DOHH2 (cell line): ENCODE measurements around the gene SPATA24.

Experiments
- EZH2phosphoT487 ChIP-seq: fragments of 200-600 bp; sonication (generic); IDR thresholded peaks from 2 replicates; pipeline ENCODE4 v1.6.1; 2017; ENCODE audit warnings: borderline replicate concordance, mild to moderate bottlenecking, antibody characterized with exemption, low read length, moderate library complexity, mixed read lengths
- TF ChIP-seq, protein P1 (sequence below): fragments of 200-600 bp; sonication (generic); IDR thresholded peaks from one replicate; pipeline ENCODE4 v1.5.1; 2014; ENCODE audit warnings: antibody characterized with exemption, mild to moderate bottlenecking, low read depth, low read length; ENCODE audit not compliant: poor library complexity, severe bottlenecking

DNA sequence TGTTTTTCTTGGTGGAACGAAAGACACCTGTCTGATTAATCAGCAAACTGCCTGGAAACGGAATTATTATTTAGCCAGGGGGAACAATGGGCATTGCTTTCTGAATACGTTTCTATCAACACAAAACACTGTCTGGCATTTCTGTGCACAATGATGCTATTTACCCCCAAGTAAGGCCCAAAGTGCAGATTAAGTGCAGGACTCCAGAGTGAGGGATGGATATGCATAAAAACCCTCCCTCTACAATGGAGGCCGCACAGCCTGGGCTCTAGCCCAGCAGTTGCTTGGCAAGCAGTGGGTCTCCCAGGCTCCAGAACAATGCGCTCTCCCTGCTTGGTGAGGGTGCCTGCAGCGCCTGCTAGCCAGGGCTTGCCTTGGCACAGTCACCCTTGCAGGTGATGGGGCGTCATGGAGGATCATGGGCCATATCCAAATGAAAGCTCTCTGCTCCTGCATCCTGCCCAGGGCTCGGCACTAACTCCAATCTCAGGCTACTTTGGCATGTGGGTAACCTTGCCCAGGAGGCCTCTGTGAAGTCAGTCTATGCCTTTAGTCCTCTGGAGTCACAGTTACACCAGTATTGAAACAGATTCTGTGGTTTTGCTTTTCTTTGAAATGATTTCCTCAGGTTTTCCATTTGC lies 11.5 kb upstream of the SPATA24 start:
- TF ChIP-seq, protein P1, sequence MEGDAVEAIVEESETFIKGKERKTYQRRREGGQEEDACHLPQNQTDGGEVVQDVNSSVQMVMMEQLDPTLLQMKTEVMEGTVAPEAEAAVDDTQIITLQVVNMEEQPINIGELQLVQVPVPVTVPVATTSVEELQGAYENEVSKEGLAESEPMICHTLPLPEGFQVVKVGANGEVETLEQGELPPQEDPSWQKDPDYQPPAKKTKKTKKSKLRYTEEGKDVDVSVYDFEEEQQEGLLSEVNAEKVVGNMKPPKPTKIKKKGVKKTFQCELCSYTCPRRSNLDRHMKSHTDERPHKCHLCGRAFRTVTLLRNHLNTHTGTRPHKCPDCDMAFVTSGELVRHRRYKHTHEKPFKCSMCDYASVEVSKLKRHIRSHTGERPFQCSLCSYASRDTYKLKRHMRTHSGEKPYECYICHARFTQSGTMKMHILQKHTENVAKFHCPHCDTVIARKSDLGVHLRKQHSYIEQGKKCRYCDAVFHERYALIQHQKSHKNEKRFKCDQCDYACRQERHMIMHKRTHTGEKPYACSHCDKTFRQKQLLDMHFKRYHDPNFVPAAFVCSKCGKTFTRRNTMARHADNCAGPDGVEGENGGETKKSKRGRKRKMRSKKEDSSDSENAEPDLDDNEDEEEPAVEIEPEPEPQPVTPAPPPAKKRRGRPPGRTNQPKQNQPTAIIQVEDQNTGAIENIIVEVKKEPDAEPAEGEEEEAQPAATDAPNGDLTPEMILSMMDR = no peak
- no peak for TF ChIP-seq EZH2phosphoT487
